ENCODE results near the gene ELN. TPM values are rescaled to one million over a fixed set of nuclear protein-coding genes. Genes with fewer than 3 reads are reported as not detected.
A peak's percentile ranks its signal among the peaks of the same experiment; 100 is the strongest.

ELN gene
- total and polyA plus RNA-seq, 2 experiments from 2014 or later = 37.7 to 58.1 TPM

- H3K27me3 ChIP-seq = peaks cover 5% of the 10 kb centered on the region
- no peaks in the 10 kb centered on the region for H4K20me1 ChIP-seq (ENCODE audit: insufficient read depth, poor library complexity, severe bottlenecking)
- no peak overlapping the region for H3K4me3 ChIP-seq
- no peak overlapping the region for H3K4me2 ChIP-seq
- peaks cover 33% of the 10 kb centered on the region for H3K4me1 ChIP-seq (ENCODE audit: insufficient read depth)
- no peaks in the 10 kb centered on the region for H3K9me2 ChIP-seq (replicated peaks; ENCODE audit: insufficient read depth)
- H3K36me3 ChIP-seq (replicated peaks; ENCODE audit: insufficient read depth, low read depth) = no peaks in the 10 kb centered on the region
- H3K79me2 ChIP-seq = no peaks in the 10 kb centered on the region
- H3K9me3 ChIP-seq (ENCODE audit: low read depth) = no peaks in the 10 kb centered on the region
- TF ChIP-seq EZH2phosphoT487 (IDR thresholded peaks at IDR 0.05; ENCODE audit: low read depth, severe bottlenecking, unreplicated experiment) = no peak
- TF ChIP-seq CTCF (IDR thresholded peaks at IDR 0.05; ENCODE audit: poor library complexity) = no peak
- no peak for TF ChIP-seq EZH2 (IDR thresholded peaks at IDR 0.05; ENCODE audit: borderline replicate concordance)
- WGBS (ENCODE audit: low lambda C conversion rate, missing lambda C conversion rate) = 30% methylated on average over 6 of the region's 6 CpGs
- DNase-seq (ENCODE audit: low spot score) = no peak
- peak overlapping the region; percentile 20 for H3K27ac ChIP-seq
- no peak overlapping the region for H2AFZ ChIP-seq
Observed at GRCh38 chr7:74026406-74026902, 1.5 kb upstream of the ELN start.

GRCh38 chr7:74026903-74027682 lies 880 bp upstream of the ELN start:
- Histone ChIP-seq H2AFZ (no peak overlapping the region), H3K4me3 (no peak overlapping the region)

DNA sequence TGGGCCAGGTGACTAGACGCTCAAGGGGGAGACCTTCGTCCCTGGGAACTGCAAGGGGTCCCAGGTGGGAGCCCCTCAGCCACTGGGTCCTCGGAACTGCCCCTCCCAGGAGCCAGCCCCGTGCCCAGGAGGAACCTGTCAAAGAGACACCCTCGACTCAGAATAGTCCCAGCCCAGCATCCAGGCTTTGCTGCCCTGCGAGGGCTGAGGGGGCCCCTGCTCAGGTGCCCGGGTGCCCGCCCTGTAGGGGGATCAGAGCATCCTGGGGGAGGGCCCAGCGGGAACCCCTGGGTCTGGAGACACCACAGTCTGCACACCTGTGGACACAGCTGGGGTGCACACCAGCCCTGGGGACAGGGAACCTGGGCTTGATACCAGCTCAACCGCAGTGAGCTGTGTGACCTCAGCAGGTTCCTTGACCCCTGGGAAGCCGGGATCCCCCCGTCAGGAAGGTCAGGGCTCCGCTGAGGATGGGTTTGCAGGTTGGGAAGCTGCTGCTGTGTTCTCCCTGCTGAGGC lies 407 bp downstream of the ELN start:
- Histone ChIP-seq H3K79me2 (no peaks in the 10 kb centered on the region), H3K4me1 (ENCODE audit: insufficient read depth) (peaks cover 33% of the 10 kb centered on the region), H3K27me3 (peaks cover 5% of the 10 kb centered on the region), H3K27ac (peak overlapping the region; percentile 68), H3K9me2 (replicated peaks; ENCODE audit: insufficient read depth) (no peaks in the 10 kb centered on the region), H3K36me3 (replicated peaks; ENCODE audit: insufficient read depth, low read depth) (no peaks in the 10 kb centered on the region), H4K20me1 (ENCODE audit: insufficient read depth, poor library complexity, severe bottlenecking) (no peaks in the 10 kb centered on the region), H3K4me2 (peak overlapping the region; percentile 73), H3K9me3 (ENCODE audit: low read depth) (no peaks in the 10 kb centered on the region), H3K4me3 (no peak overlapping the region), H2AFZ (no peak overlapping the region)
- WGBS (ENCODE audit: low lambda C conversion rate, missing lambda C conversion rate) = 77% methylated on average over 11 of the region's 13 CpGs
- TF ChIP-seq EZH2 (IDR thresholded peaks at IDR 0.05; ENCODE audit: borderline replicate concordance) (no peak), CTCF (IDR thresholded peaks at IDR 0.05; ENCODE audit: poor library complexity) (no peak)
- DNase-seq (ENCODE audit: low spot score) = no peak

More at GRCh38 chr7:74026903-74027682, 880 bp upstream of the ELN start:
- H3K36me3 ChIP-seq (replicated peaks; ENCODE audit: insufficient read depth, low read depth) = no peaks in the 10 kb centered on the region
- peaks cover 5% of the 10 kb centered on the region for H3K27me3 ChIP-seq
- H3K4me2 ChIP-seq = peak overlapping the region; percentile 73
- peaks cover 35% of the 10 kb centered on the region for H3K4me1 ChIP-seq (ENCODE audit: insufficient read depth)
- H3K9me3 ChIP-seq (ENCODE audit: low read depth) = no peaks in the 10 kb centered on the region
- no peak for TF ChIP-seq EZH2phosphoT487 (IDR thresholded peaks at IDR 0.05; ENCODE audit: low read depth, severe bottlenecking, unreplicated experiment)
- TF ChIP-seq EZH2 (IDR thresholded peaks at IDR 0.05; ENCODE audit: borderline replicate concordance) = no peak
- TF ChIP-seq CTCF (IDR thresholded peaks at IDR 0.05; ENCODE audit: poor library complexity) = peak; percentile 95
- DNase-seq (ENCODE audit: low spot score) = peak; percentile 78
- no peaks in the 10 kb centered on the region for H3K9me2 ChIP-seq (replicated peaks; ENCODE audit: insufficient read depth)
- 34% methylated on average over 14 of the region's 18 CpGs for WGBS (ENCODE audit: low lambda C conversion rate, missing lambda C conversion rate)
- peak overlapping the region; percentile 79 for H3K27ac ChIP-seq
- no peaks in the 10 kb centered on the region for H4K20me1 ChIP-seq (ENCODE audit: insufficient read depth, poor library complexity, severe bottlenecking)
- H3K79me2 ChIP-seq = no peaks in the 10 kb centered on the region

All from hepatocyte (in vitro differentiated cells).